Measurements from ENCODE around the gene ADAMTS12.

ADAMTS12 gene

GRCh38 chr5:33886283-33886682 lies 5.5 kb downstream of the ADAMTS12 start:
- TF ChIP-seq SIN3A (IDR thresholded peaks at IDR 0.05; ENCODE audit: borderline replicate concordance, insufficient read depth, low read length) (no peak), REST (IDR thresholded peaks at IDR 0.05; ENCODE audit: insufficient read depth in 1 of 2, low read depth in 2 of 2, low read length in 2 of 2) (no peak), POLR2AphosphoS5 (IDR thresholded peaks at IDR 0.05; ENCODE audit: low read depth, low read length) (no peak), FOXP2 (optimal IDR thresholded peaks at IDR 0.05; ENCODE audit: borderline replicate concordance, extremely low read depth, extremely low read length, insufficient read depth) (no peak), TAF1 (IDR thresholded peaks at IDR 0.05; ENCODE audit: borderline replicate concordance, insufficient read depth, low read length) (no peak)

GRCh38 chr5:33885679-33886078 lies 6.1 kb downstream of the ADAMTS12 start:
- no peak for TF ChIP-seq SIN3A (IDR thresholded peaks at IDR 0.05; ENCODE audit: borderline replicate concordance, insufficient read depth, low read length)
- no peak for TF ChIP-seq REST (IDR thresholded peaks at IDR 0.05; ENCODE audit: insufficient read depth in 1 of 2, low read depth in 2 of 2, low read length in 2 of 2)
- TF ChIP-seq TAF1 (IDR thresholded peaks at IDR 0.05; ENCODE audit: borderline replicate concordance, insufficient read depth, low read length), result no peak
- TF ChIP-seq POLR2AphosphoS5 (IDR thresholded peaks at IDR 0.05; ENCODE audit: low read depth, low read length), result no peak
- no peak for TF ChIP-seq FOXP2 (optimal IDR thresholded peaks at IDR 0.05; ENCODE audit: borderline replicate concordance, extremely low read depth, extremely low read length, insufficient read depth)

- TF ChIP-seq FOXP2 (optimal IDR thresholded peaks at IDR 0.05; ENCODE audit: borderline replicate concordance, extremely low read depth, extremely low read length, insufficient read depth), result no peak
- TF ChIP-seq POLR2AphosphoS5 (IDR thresholded peaks at IDR 0.05; ENCODE audit: low read depth, low read length), result no peak
Measured at GRCh38 chr5:33883482-33883881, 8.3 kb downstream of the ADAMTS12 start.

- no peak for TF ChIP-seq FOXP2 (optimal IDR thresholded peaks at IDR 0.05; ENCODE audit: borderline replicate concordance, extremely low read depth, extremely low read length, insufficient read depth)
Measured at GRCh38 chr5:33880319-33880718, 11.5 kb downstream of the ADAMTS12 start.

- TF ChIP-seq TAF1 (IDR thresholded peaks at IDR 0.05; ENCODE audit: borderline replicate concordance, insufficient read depth, low read length) (no peak), FOXP2 (optimal IDR thresholded peaks at IDR 0.05; ENCODE audit: borderline replicate concordance, extremely low read depth, extremely low read length, insufficient read depth) (no peak), SIN3A (IDR thresholded peaks at IDR 0.05; ENCODE audit: borderline replicate concordance, insufficient read depth, low read length) (no peak), POLR2AphosphoS5 (IDR thresholded peaks at IDR 0.05; ENCODE audit: low read depth, low read length) (no peak), REST (IDR thresholded peaks at IDR 0.05; ENCODE audit: insufficient read depth in 1 of 2, low read depth in 2 of 2, low read length in 2 of 2) (no peak)
Measured at GRCh38 chr5:33877449-33877848, 14.3 kb downstream of the ADAMTS12 start.

GRCh38 chr5:33867241-33867640 lies 24.5 kb downstream of the ADAMTS12 start:
- TF ChIP-seq POLR2AphosphoS5 (IDR thresholded peaks at IDR 0.05; ENCODE audit: low read depth, low read length) (no peak), REST (IDR thresholded peaks at IDR 0.05; ENCODE audit: insufficient read depth in 1 of 2, low read depth in 2 of 2, low read length in 2 of 2) (no peak), SIN3A (IDR thresholded peaks at IDR 0.05; ENCODE audit: borderline replicate concordance, insufficient read depth, low read length) (no peak), TAF1 (IDR thresholded peaks at IDR 0.05; ENCODE audit: borderline replicate concordance, insufficient read depth, low read length) (no peak), FOXP2 (optimal IDR thresholded peaks at IDR 0.05; ENCODE audit: borderline replicate concordance, extremely low read depth, extremely low read length, insufficient read depth) (no peak)

All from PFSK-1 (cell line).